Measurements from ENCODE around the gene GLP1R. TPM values are rescaled to one million over a fixed set of nuclear protein-coding genes. Genes with fewer than 3 reads are reported as not detected.

GLP1R gene
- total RNA-seq, 4 donors from 2014 or later, result 0.54 TPM; not detected in 3

GRCh38 chr6:39061182-39061581 lies 12.6 kb downstream of the GLP1R start:
- Histone ChIP-seq H3K27me3 (peaks cover 37% of the 10 kb centered on the region), H3K9me3 (no peaks in the 10 kb centered on the region), H3K36me3 (no peaks in the 10 kb centered on the region), H3K27ac (no peak overlapping the region), H3K4me3 (no peak overlapping the region), H3K4me1 (no peaks in the 10 kb centered on the region)
- ATAC-seq, result no peak
- 44 to 60% methylated on average over 4 to 6 of the region's 6 CpGs for WGBS, 2 donors (ENCODE audit: low coverage in 1 of 2)
- TF ChIP-seq POLR2A (IDR thresholded peaks at IDR 0.05) (no peak), POLR2AphosphoS5 (IDR thresholded peaks at IDR 0.05) (no peak), EP300 (IDR thresholded peaks at IDR 0.05) (no peak), CTCF (IDR thresholded peaks at IDR 0.05) (no peak)

- 67 to 100% methylated on average over 1 to 2 of the region's 3 CpGs for WGBS, 2 donors (ENCODE audit: low coverage in 1 of 2)
- Histone ChIP-seq H3K27me3 (peaks cover 34% of the 10 kb centered on the region), H3K4me3 (no peak overlapping the region), H3K4me1 (no peaks in the 10 kb centered on the region), H3K9me3 (no peaks in the 10 kb centered on the region), H3K27ac (no peak overlapping the region), H3K36me3 (no peaks in the 10 kb centered on the region)
- TF ChIP-seq CTCF (IDR thresholded peaks at IDR 0.05), result no peak
- no peak for TF ChIP-seq POLR2AphosphoS5 (IDR thresholded peaks at IDR 0.05)
- no peak for TF ChIP-seq EP300 (IDR thresholded peaks at IDR 0.05)
- no peak for TF ChIP-seq POLR2A (IDR thresholded peaks at IDR 0.05)
- ATAC-seq, result no peak
These were observed 13.0 kb downstream of the GLP1R start for GRCh38 chr6:39061588-39061987.

- H3K4me3 ChIP-seq, result no peak overlapping the region
- H3K27me3 ChIP-seq, result peaks cover 34% of the 10 kb centered on the region
- no peak overlapping the region for H3K27ac ChIP-seq
- no peak for ATAC-seq
- H3K36me3 ChIP-seq, result no peaks in the 10 kb centered on the region
- 100% methylated on average over 1 of the region's 10 CpGs; no CpG with 5 or more reads in 1 of the 2 donors for WGBS, 2 donors (ENCODE audit: low coverage in 1 of 2)
- no peaks in the 10 kb centered on the region for H3K9me3 ChIP-seq
- no peak for TF ChIP-seq POLR2A (IDR thresholded peaks at IDR 0.05)
- TF ChIP-seq EP300 (IDR thresholded peaks at IDR 0.05), result no peak
- no peak for TF ChIP-seq CTCF (IDR thresholded peaks at IDR 0.05)
- no peak for TF ChIP-seq POLR2AphosphoS5 (IDR thresholded peaks at IDR 0.05)
- no peaks in the 10 kb centered on the region for H3K4me1 ChIP-seq
These were observed 13.6 kb downstream of the GLP1R start for GRCh38 chr6:39062014-39062740.

- Histone ChIP-seq H3K4me3 (no peak overlapping the region), H3K27me3 (peaks cover 27% of the 10 kb centered on the region), H3K27ac (no peak overlapping the region), H3K36me3 (no peaks in the 10 kb centered on the region), H3K4me1 (no peaks in the 10 kb centered on the region), H3K9me3 (no peaks in the 10 kb centered on the region)
- TF ChIP-seq POLR2AphosphoS5 (IDR thresholded peaks at IDR 0.05), result no peak
- no peak for TF ChIP-seq CTCF (IDR thresholded peaks at IDR 0.05)
- no peak for ATAC-seq
- 67% methylated on average over 1 of the region's 1 CpG; no CpG with 5 or more reads in 1 of the 2 donors for WGBS, 2 donors (ENCODE audit: low coverage in 1 of 2)
These were observed 14.9 kb downstream of the GLP1R start for GRCh38 chr6:39063526-39063925.

- 77% methylated on average over 6 of the region's 8 CpGs; no CpG with 5 or more reads in 1 of the 2 donors for WGBS, 2 donors (ENCODE audit: low coverage in 1 of 2)
- no peaks in the 10 kb centered on the region for H3K9me3 ChIP-seq
- TF ChIP-seq EP300 (IDR thresholded peaks at IDR 0.05) (no peak), POLR2A (IDR thresholded peaks at IDR 0.05) (no peak), POLR2AphosphoS5 (IDR thresholded peaks at IDR 0.05) (no peak), CTCF (IDR thresholded peaks at IDR 0.05) (no peak)
These were observed 17.0 kb downstream of the GLP1R start for GRCh38 chr6:39065561-39065960.

More at GRCh38 chr6:39065561-39065960, 17.0 kb downstream of the GLP1R start:
- Histone ChIP-seq H3K4me1 (no peaks in the 10 kb centered on the region), H3K4me3 (no peak overlapping the region), H3K27ac (no peak overlapping the region), H3K27me3 (peaks cover 8% of the 10 kb centered on the region), H3K36me3 (no peaks in the 10 kb centered on the region)
- no peak for ATAC-seq
